ENCODE results near the gene HMCN1.

- no peak for TF ChIP-seq CTCF (IDR thresholded peaks at IDR 0.05)
- no peak for TF ChIP-seq POLR2A (IDR thresholded peaks at IDR 0.05)
Measured at GRCh38 chr1:185768371-185768770, 34.2 kb downstream of the HMCN1 start.

Measured in right lobe of liver (tissue), 4 donors.